H1 (cell line): ENCODE results near the gene INAVA. TPM values are rescaled to one million over a fixed set of nuclear protein-coding genes. Genes with fewer than 3 reads are reported as not detected.

Experiments
- CTCF ChIA-PET: fragments of 300-600 bp; sonication (Branson Sonifier 250); formaldehyde crosslinking; loops from one replicate; lab custom pipeline; 2021; ENCODE audit not compliant: partially characterized antibody; lab: Charles Lee
- POLR2A ChIA-PET: fragments of 300-600 bp; sonication (Branson Sonifier 250); formaldehyde crosslinking; loops from one replicate; lab custom pipeline; 2021; ENCODE audit warnings: inconsistent platforms; ENCODE audit not compliant: partially characterized antibody; lab: Charles Lee
- DNase-seq, 2 experiments: peaks; one replicate each; pipeline versions ENCODE4 v3.0.0 to v3.0.0-alpha.2; 2010 to 2022; ENCODE audit warnings: low spot score in 2 of 2, low read depth in 1 of 2, mixed read lengths in 1 of 2
- FAIRE-seq: peaks from 2 replicates; lab custom pipeline; 2011; peaks lifted over from hg19 to GRCh38; lab: Jason Lieb, UNC
- H2AFZ ChIP-seq: 2 replicates; pipeline ENCODE4 v1.8.1; 2012; ENCODE audit warnings: low read length, inconsistent platforms
- H2AK5ac ChIP-seq: 2 replicates; pipeline ENCODE4 v1.6.1; 2013; ENCODE audit warnings: low read depth, low read length
- H2BK120ac ChIP-seq: replicated peaks from 2 replicates; pipeline ENCODE3; 2013; ENCODE audit warnings: low read depth, low read length, inconsistent platforms
- H2BK12ac ChIP-seq: 2 replicates; pipeline ENCODE4 v1.6.1; 2013; ENCODE audit warnings: low read depth, low read length
- H2BK15ac ChIP-seq: 2 replicates; pipeline ENCODE4 v1.6.1; 2013; ENCODE audit warnings: low read length
- H2BK20ac ChIP-seq: 2 replicates; pipeline ENCODE4 v1.6.1; 2013; ENCODE audit warnings: low read length
- H2BK5ac ChIP-seq: 2 replicates; pipeline ENCODE4 v1.6.1; 2013; ENCODE audit warnings: low read depth, low read length
- H3K14ac ChIP-seq: 2 replicates; pipeline ENCODE4 v1.6.1; 2013; ENCODE audit warnings: inconsistent platforms; ENCODE audit not compliant: insufficient read length
- H3K18ac ChIP-seq: 2 replicates; pipeline ENCODE4 v1.6.1; 2013; ENCODE audit warnings: low read length; ENCODE audit errors: extremely low read depth
- H3K23ac ChIP-seq: 2 replicates; pipeline ENCODE4 v1.6.1; 2013; ENCODE audit warnings: inconsistent platforms; ENCODE audit not compliant: insufficient read length
- H3K23me2 ChIP-seq: 2 replicates; pipeline ENCODE4 v1.6.1; 2013; ENCODE audit warnings: low read depth, low read length
- H3K27ac ChIP-seq: 2 replicates; pipeline ENCODE4 v1.6.1; 2011; ENCODE audit warnings: low read depth, low read length, inconsistent platforms
- H3K27me3 ChIP-seq, 4 experiments: replicated peaks in 1 of 4; 1 replicate in 1 of 4; 2 replicates in 3 of 4; pipeline versions ENCODE4 v1.6.1 to v1.8.1; 2011 to 2013; ENCODE audit warnings: low read length in 3 of 4, mild to moderate bottlenecking in 3 of 4, inconsistent platforms in 2 of 4, mixed read lengths in 2 of 4, moderate library complexity in 1 of 4; ENCODE audit not compliant: control insufficient read depth in 3 of 4, insufficient read depth in 3 of 4; ENCODE audit errors: extremely low read depth in 1 of 4
- H3K36me3 ChIP-seq, 4 experiments: 2 replicates each; pipeline versions ENCODE4 v1.6.1 to v1.8.1; 2011 to 2013; ENCODE audit warnings: mild to moderate bottlenecking in 4 of 4, low read length in 3 of 4, moderate library complexity in 2 of 4, control low read depth in 1 of 4, inconsistent platforms in 1 of 4; ENCODE audit not compliant: insufficient read depth in 4 of 4, control insufficient read depth in 2 of 4
- H3K4ac ChIP-seq: replicated peaks from 2 replicates; pipeline ENCODE3; 2013; ENCODE audit warnings: low read length, low read depth, mixed read lengths, inconsistent platforms; ENCODE audit not compliant: insufficient read length
- H3K4me1 ChIP-seq, 4 experiments: replicated peaks in 1 of 4; 1 replicate in 1 of 4; 2 replicates in 3 of 4; pipeline versions ENCODE4 v1.6.1 to v1.8.1; 2011 to 2013; ENCODE audit warnings: low read length in 3 of 4, inconsistent platforms in 2 of 4, mixed read lengths in 1 of 4; ENCODE audit not compliant: insufficient read depth in 4 of 4, control insufficient read depth in 3 of 4
- H3K4me2 ChIP-seq, 2 experiments: 2 replicates each; pipeline versions ENCODE4 v1.6.1 to v1.8.1; 2011 to 2013; ENCODE audit warnings: low read depth in 2 of 2, low read length in 2 of 2, control low read depth in 1 of 2, inconsistent platforms in 1 of 2, mild to moderate bottlenecking in 1 of 2; ENCODE audit not compliant: insufficient read depth in 1 of 2
- H3K4me3 ChIP-seq, 4 experiments: fragments of 200-600, 300-600 bp in 1 of 4; sonication (generic), shearing (Covaris generic), sonication (Bioruptor Twin) in 1 of 4; 2 replicates each; pipeline versions ENCODE4 v1.5.1 to v1.8.1; 2011 to 2016; ENCODE audit warnings: low read length in 4 of 4, low read depth in 3 of 4, control low read depth in 2 of 4, inconsistent platforms in 2 of 4, mild to moderate bottlenecking in 2 of 4, mixed read lengths in 1 of 4, moderate library complexity in 1 of 4; ENCODE audit not compliant: insufficient read depth in 2 of 4; ENCODE audit errors: extremely low read depth in 1 of 4
- H3K56ac ChIP-seq: replicated peaks from 2 replicates; pipeline ENCODE3; 2013; ENCODE audit warnings: low read depth, mild to moderate bottlenecking, mixed read lengths, low read length, inconsistent platforms; ENCODE audit not compliant: insufficient read length
- H3K79me1 ChIP-seq: 2 replicates; pipeline ENCODE4 v1.6.1; 2013; ENCODE audit warnings: low read depth, low read length, control low read depth
- H3K79me2 ChIP-seq, 2 experiments: 2 replicates each; pipeline versions ENCODE4 v1.6.1 to v1.8.1; 2012 to 2013; ENCODE audit warnings: low read length in 2 of 2, mild to moderate bottlenecking in 2 of 2, inconsistent platforms in 1 of 2; ENCODE audit not compliant: insufficient read depth in 2 of 2, control insufficient read depth in 1 of 2
- H3K9ac ChIP-seq, 4 experiments: replicated peaks in 1 of 4; 1 replicate in 1 of 4; 2 replicates in 3 of 4; pipeline versions ENCODE4 v1.6.1 to v1.8.1; 2011 to 2013; ENCODE audit warnings: low read depth in 3 of 4, low read length in 3 of 4, control low read depth in 2 of 4, mild to moderate bottlenecking in 2 of 4, moderate library complexity in 2 of 4, inconsistent platforms in 1 of 4; ENCODE audit errors: extremely low read depth in 1 of 4
- H3K9me3 ChIP-seq, 2 experiments: 2 replicates each; pipeline versions ENCODE4 v1.6.1 to v1.8.1; 2012 to 2013; ENCODE audit warnings: mild to moderate bottlenecking in 2 of 2, moderate library complexity in 2 of 2, control low read depth in 1 of 2, inconsistent platforms in 1 of 2, low read depth in 1 of 2, low read length in 1 of 2, mixed read lengths in 1 of 2; ENCODE audit not compliant: insufficient read depth in 2 of 2
- H4K20me1 ChIP-seq, 2 experiments: replicated peaks in 1 of 2; 2 replicates each; pipeline versions ENCODE3 to v1.8.1; 2011 to 2013; ENCODE audit warnings: inconsistent platforms in 2 of 2, low read length in 2 of 2, mild to moderate bottlenecking in 1 of 2; ENCODE audit not compliant: insufficient read depth in 2 of 2, control insufficient read depth in 1 of 2
- H4K5ac ChIP-seq: 2 replicates; pipeline ENCODE4 v1.6.1; 2013; ENCODE audit warnings: low read length, low read depth, mixed read lengths, inconsistent platforms; ENCODE audit not compliant: insufficient read length
- H4K8ac ChIP-seq: 2 replicates; pipeline ENCODE4 v1.8.0; 2013; ENCODE audit warnings: mild to moderate bottlenecking, moderate library complexity, low read length, inconsistent platforms; ENCODE audit not compliant: insufficient read depth; ENCODE audit errors: extremely low read depth
- H4K91ac ChIP-seq: replicated peaks from 2 replicates; pipeline ENCODE3; 2013; ENCODE audit warnings: low read length, mixed read lengths, inconsistent platforms; ENCODE audit not compliant: insufficient read length
- CEBPB ChIP-seq: IDR thresholded peaks from 2 replicates; pipeline ENCODE4 v1.6.1; 2012; ENCODE audit warnings: low read depth, low read length
- CHD2 ChIP-seq: IDR thresholded peaks from 2 replicates; pipeline ENCODE4 v1.6.1; 2012; ENCODE audit warnings: low read length, improper control_type of control experiment
- EZH2 ChIP-seq: fragments of 200-600 bp; sonication (generic); IDR thresholded peaks from 2 replicates; pipeline ENCODE4 v1.7.1; 2012; ENCODE audit warnings: low read depth, mild to moderate bottlenecking, moderate library complexity, low read length, inconsistent platforms; ENCODE audit not compliant: severe bottlenecking
- GABPA ChIP-seq: IDR thresholded peaks from 2 replicates; pipeline ENCODE4 v1.6.1; 2011; ENCODE audit warnings: mild to moderate bottlenecking, low read length, moderate library complexity, borderline replicate concordance; ENCODE audit not compliant: insufficient read depth
- KDM1A ChIP-seq: fragments of 200-600, 300-600 bp; sonication (generic); IDR thresholded peaks from 2 replicates; pipeline ENCODE4 v1.7.1; 2016; ENCODE audit warnings: mild to moderate bottlenecking, low read length, borderline replicate concordance
- MAFK ChIP-seq: IDR thresholded peaks from 2 replicates; pipeline ENCODE4 v1.6.1; 2012; ENCODE audit warnings: low read depth, mild to moderate bottlenecking, improper control_type of control experiment, low read length
- RAD21 ChIP-seq, 2 experiments: IDR thresholded peaks in 1 of 2; conservative IDR thresholded peaks in 1 of 2; 2 replicates each; pipeline ENCODE4 v1.6.1; 2011; ENCODE audit warnings: low read depth in 2 of 2, low read length in 2 of 2, improper control_type of control experiment in 1 of 2, inconsistent platforms in 1 of 2, mild to moderate bottlenecking in 1 of 2, moderate library complexity in 1 of 2
- SAP30 ChIP-seq: fragments of 300-600 bp; sonication (generic); IDR thresholded peaks from 2 replicates; pipeline ENCODE4 v1.7.1; 2012; ENCODE audit warnings: low read length, moderate library complexity, mild to moderate bottlenecking, inconsistent platforms; ENCODE audit not compliant: insufficient read depth, insufficient replicate concordance
- SP2 ChIP-seq: IDR thresholded peaks from 2 replicates; pipeline ENCODE4 v1.6.1; 2012; ENCODE audit warnings: mild to moderate bottlenecking, low read length, inconsistent platforms
- WGBS, 2 experiments: shearing (Covaris generic) in 1 of 2; methylation state at CpG; one replicate each; pipeline versions ENCODE4 v1.1.6 to v1.1.7; 2013 to 2015; ENCODE audit warnings: low lambda C conversion rate in 2 of 2, mixed read lengths in 2 of 2, inconsistent platforms in 1 of 2, low coverage in 1 of 2, missing lambda C conversion rate in 1 of 2; ENCODE audit not compliant: insufficient replicate concordance in 2 of 2, insufficient coverage in 1 of 2, insufficient read length in 1 of 2; ENCODE audit errors: extremely low coverage in 1 of 2, missing lambda C conversion rate in 1 of 2; 5-methylcytosine and 5-hydroxymethylcytosine counted together
- polyA plus RNA-seq, 7 experiments: library from polyadenylated mRNA; depleted of rRNA in 3 of 7; stranded (reverse) in 5 of 7; unstranded in 2 of 7; fragments of >200 nt in 5 of 7; fragments of 200-250 nt in 2 of 7; gene quantifications; 1 replicate in 5 of 7; 2 replicates in 1 of 7; 4 replicates in 1 of 7; pipeline versions ENCODE4 v1.2.1 to v1.2.3, GENCODE V29; 2011 to 2013; ENCODE audit warnings: missing spikeins in 2 of 7, mixed read lengths in 2 of 7
- total RNA-seq: library from RNA; stranded (reverse); fragmentation: NEBNext Ultra II Directional; extraction: Animal tissue kit (Norgen Biotek cat#: 25700); gene quantifications from 2 replicates; pipeline ENCODE4 v1.2.1, GENCODE V29; 2021
- TF ChIP-seq, protein P1 (sequence below), 3 experiments: IDR thresholded peaks; 1 replicate in 2 of 3; 2 replicates in 1 of 3; pipeline versions ENCODE4 v1.5.1 to v1.6.1; 2011; ENCODE audit warnings: low read length in 3 of 3, mild to moderate bottlenecking in 3 of 3, inconsistent platforms in 2 of 3, low read depth in 1 of 3, moderate library complexity in 1 of 3; ENCODE audit not compliant: insufficient read depth in 1 of 3; ENCODE audit errors: control extremely low read depth in 1 of 3

Gene INAVA
- total and polyA plus RNA-seq, 2 of the 8 experiments (the other 6 are each of a cell fraction or from before 2014, with no cell fraction given) = 46.8 to 49.3 TPM

DNA sequence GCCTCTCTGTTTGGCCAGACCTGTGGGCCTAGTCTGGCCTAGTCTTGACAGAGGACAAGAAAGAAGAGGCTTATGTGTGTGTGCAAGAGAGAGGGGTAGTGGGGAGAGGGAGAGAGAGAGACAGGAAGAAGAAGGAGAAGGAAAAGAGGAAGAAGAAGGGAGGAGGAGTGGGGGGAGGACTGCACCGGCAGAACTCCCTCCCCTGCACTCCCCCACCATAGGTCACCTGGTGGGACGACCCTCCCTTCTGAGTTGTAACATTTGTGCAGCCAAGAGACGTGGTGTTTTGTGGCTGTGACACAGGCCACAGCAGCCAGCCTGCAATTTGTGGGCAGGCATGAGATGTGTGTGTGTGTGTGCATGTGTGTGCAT lies 4.3 kb downstream of the INAVA start:
- Histone ChIP-seq H2BK12ac (no peak overlapping the region), H3K4me2 (no peak overlapping the region), H2BK15ac (no peak overlapping the region), H2AFZ (no peak overlapping the region), H3K4me3 (no peak overlapping the region), H3K56ac (no peak overlapping the region), H3K4me1 (peaks cover 7 to 27% (median 20%) of the 10 kb centered on the region in 4 experiments), H3K18ac (no peak overlapping the region), H3K27me3 (no peaks in the 10 kb centered on the region), H4K91ac (no peak overlapping the region), H2BK20ac (no peak overlapping the region), H3K4ac (no peak overlapping the region), H3K9ac (no peak overlapping the region), H3K36me3 (peaks cover 11 to 49% (median 34%) of the 10 kb centered on the region in 4 experiments; a peak in 7 of 8 replicates), H3K23ac (no peak overlapping the region), H2BK5ac (no peak overlapping the region), H4K5ac (no peak overlapping the region), H3K9me3 (no peaks in the 10 kb centered on the region), H4K8ac (no peak overlapping the region), H3K23me2 (no peaks in the 10 kb centered on the region), H3K79me2 (peaks cover 3 to 38% of the 10 kb centered on the region in 2 experiments), H3K14ac (no peak overlapping the region), H4K20me1 (peaks cover 9 to 19% of the 10 kb centered on the region in 2 experiments), H2BK120ac (no peak overlapping the region), H2AK5ac (no peak overlapping the region), H3K27ac (no peak overlapping the region), H3K79me1 (peaks cover 18% of the 10 kb centered on the region)
- FAIRE-seq = no peak
- DNase-seq = no peak
- ChIA-PET POLR2A (interaction anchor here (1.0 to 1.2 kb wide), 2 partner anchors 9 to 17 kb away, joined by 4 to 5 read pairs; no protein-coding TSS in a partner anchor), CTCF (no interaction called here)
- WGBS, 2 experiments = 91% methylated on average over 2 of the region's 3 CpGs; no CpG with 5 or more reads in 1 of the 2 experiments
- no peak for TF ChIP-seq CEBPB
- no peak for TF ChIP-seq CHD2
- no peak for TF ChIP-seq GABPA
- no peak for TF ChIP-seq RAD21 (IDR thresholded peaks at IDR 0.05 in 1 of 2, conservative IDR thresholded peaks at IDR 0.05 in 1 of 2; ENCODE audit: low read depth in 2 of 2, low read length in 2 of 2)
- TF ChIP-seq, protein P1, sequence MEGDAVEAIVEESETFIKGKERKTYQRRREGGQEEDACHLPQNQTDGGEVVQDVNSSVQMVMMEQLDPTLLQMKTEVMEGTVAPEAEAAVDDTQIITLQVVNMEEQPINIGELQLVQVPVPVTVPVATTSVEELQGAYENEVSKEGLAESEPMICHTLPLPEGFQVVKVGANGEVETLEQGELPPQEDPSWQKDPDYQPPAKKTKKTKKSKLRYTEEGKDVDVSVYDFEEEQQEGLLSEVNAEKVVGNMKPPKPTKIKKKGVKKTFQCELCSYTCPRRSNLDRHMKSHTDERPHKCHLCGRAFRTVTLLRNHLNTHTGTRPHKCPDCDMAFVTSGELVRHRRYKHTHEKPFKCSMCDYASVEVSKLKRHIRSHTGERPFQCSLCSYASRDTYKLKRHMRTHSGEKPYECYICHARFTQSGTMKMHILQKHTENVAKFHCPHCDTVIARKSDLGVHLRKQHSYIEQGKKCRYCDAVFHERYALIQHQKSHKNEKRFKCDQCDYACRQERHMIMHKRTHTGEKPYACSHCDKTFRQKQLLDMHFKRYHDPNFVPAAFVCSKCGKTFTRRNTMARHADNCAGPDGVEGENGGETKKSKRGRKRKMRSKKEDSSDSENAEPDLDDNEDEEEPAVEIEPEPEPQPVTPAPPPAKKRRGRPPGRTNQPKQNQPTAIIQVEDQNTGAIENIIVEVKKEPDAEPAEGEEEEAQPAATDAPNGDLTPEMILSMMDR (IDR thresholded peaks at IDR 0.05; ENCODE audit: control extremely low read depth in 1 of 3, insufficient read depth in 1 of 3, low read depth in 1 of 3, low read length in 3 of 3) = no peak
- no peak for TF ChIP-seq SAP30
- TF ChIP-seq EZH2 = no peak
- no peak for TF ChIP-seq SP2
- no peak for TF ChIP-seq MAFK
- TF ChIP-seq KDM1A = no peak
